Esophagus squamous epithelium (tissue), 5 donors: ENCODE results near the gene TBC1D24. TPM values are rescaled to one million over a fixed set of nuclear protein-coding genes. Genes with fewer than 3 reads are reported as not detected.

Source experiments
- DNase-seq: peaks from one replicate; lab custom pipeline; 2025; lab: John Stamatoyannopoulos, UW
- H3K27ac ChIP-seq, 4 donors: fragments of 200-600 bp; sonication (generic); one replicate each; pipeline ENCODE4 v1.5.1; 2016 to 2019; ENCODE audit warnings: mild to moderate bottlenecking in 1 of 4
- H3K27me3 ChIP-seq, 4 donors: fragments of 200-600 bp; sonication (generic); 1 replicate in 3 of 4; 2 replicates in 1 of 4; pipeline versions ENCODE4 v1.5.1 to v1.6.0; 2017 to 2021; ENCODE audit warnings: antibody characterized with exemption in 1 of 4
- H3K36me3 ChIP-seq, 3 donors: fragments of 200-600 bp; sonication (generic); one replicate each; pipeline ENCODE4 v1.5.1; 2016 to 2019
- H3K4me1 ChIP-seq, 3 donors: fragments of 200-600 bp; sonication (generic); one replicate each; pipeline ENCODE4 v1.5.1; 2017 to 2019
- H3K4me3 ChIP-seq, 4 donors: fragments of 200-600 bp; sonication (generic); 1 replicate in 3 of 4; 2 replicates in 1 of 4; pipeline ENCODE4 v1.5.1; 2016 to 2019; ENCODE audit warnings: mild to moderate bottlenecking in 2 of 4, moderate library complexity in 1 of 4
- H3K9me3 ChIP-seq, 3 donors: fragments of 200-600 bp; sonication (generic); one replicate each; pipeline ENCODE4 v1.5.1; 2016 to 2019
- POLR2A ChIP-seq, 4 donors: fragments of 450-650 bp; IDR thresholded peaks; one replicate each; pipeline ENCODE4 v1.6.1; 2017; ENCODE audit warnings: antibody characterized with exemption in 4 of 4, mild to moderate bottlenecking in 4 of 4, moderate library complexity in 3 of 4
- WGBS, 2 donors: methylation state at CpG; one replicate each; pipeline ENCODE4 v1.1.5; 2018; 5-methylcytosine and 5-hydroxymethylcytosine counted together
- intact Hi-C: fragments of 100-400 bp; cut with DNase I; formaldehyde crosslinking; loops from one replicate; pipeline ENCODE4 v1.15.0; 2022
- total RNA-seq, 4 donors: library from RNA; depleted of rRNA; stranded (reverse); fragments of >200 nt; gene quantifications; one replicate each; pipeline ENCODE4 v1.1.0, GENCODE V29; 2016
- TF ChIP-seq, protein P1 (sequence below), 6 experiments: fragments of 450-650 bp in 4 of 6; fragments of 200-600 bp in 2 of 6; sonication (generic) in 2 of 6; IDR thresholded peaks; one replicate each; pipeline ENCODE4 v1.5.1; 2016 to 2019; ENCODE audit warnings: antibody characterized with exemption in 6 of 6, mild to moderate bottlenecking in 4 of 6, moderate library complexity in 4 of 6
- donor health status: DM: yes; HTN: yes; CAD: no.

TBC1D24 gene
- total RNA-seq, 4 donors from 2014 or later = 3.1 to 4.6 (median 3.7) TPM

DNA sequence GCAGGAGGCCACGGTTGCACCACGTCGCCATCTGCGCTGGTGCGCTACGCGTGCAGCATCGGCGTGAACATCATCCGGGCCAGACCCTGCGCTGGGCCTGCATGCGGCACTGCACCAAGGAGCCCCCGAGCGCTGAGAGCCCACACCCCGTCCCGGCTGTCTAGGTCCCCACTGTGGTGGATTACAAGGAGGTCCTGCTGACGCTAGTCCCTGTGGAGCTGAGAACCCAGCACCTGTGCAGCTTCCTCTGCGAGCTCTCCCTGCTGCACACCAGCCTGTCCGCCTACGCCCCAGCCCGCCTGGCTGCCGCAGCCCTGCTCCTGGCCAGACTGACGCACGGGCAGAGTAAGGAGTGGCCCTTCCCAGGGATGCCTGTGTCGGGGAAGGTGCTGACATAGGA, 25.8 kb upstream of the TBC1D24 start:
- Histone ChIP-seq H3K27ac (no peak overlapping the region), H3K4me1 (no peaks in the 10 kb centered on the region), H3K27me3 (no peaks in the 10 kb centered on the region), H3K4me3 (no peak overlapping the region), H3K36me3 (peaks cover 9 to 94% (median 22%) of the 10 kb centered on the region in 3 donors), H3K9me3 (no peaks in the 10 kb centered on the region)
- no peak for TF ChIP-seq POLR2A (IDR thresholded peaks at IDR 0.05)
- TF ChIP-seq, protein P1, sequence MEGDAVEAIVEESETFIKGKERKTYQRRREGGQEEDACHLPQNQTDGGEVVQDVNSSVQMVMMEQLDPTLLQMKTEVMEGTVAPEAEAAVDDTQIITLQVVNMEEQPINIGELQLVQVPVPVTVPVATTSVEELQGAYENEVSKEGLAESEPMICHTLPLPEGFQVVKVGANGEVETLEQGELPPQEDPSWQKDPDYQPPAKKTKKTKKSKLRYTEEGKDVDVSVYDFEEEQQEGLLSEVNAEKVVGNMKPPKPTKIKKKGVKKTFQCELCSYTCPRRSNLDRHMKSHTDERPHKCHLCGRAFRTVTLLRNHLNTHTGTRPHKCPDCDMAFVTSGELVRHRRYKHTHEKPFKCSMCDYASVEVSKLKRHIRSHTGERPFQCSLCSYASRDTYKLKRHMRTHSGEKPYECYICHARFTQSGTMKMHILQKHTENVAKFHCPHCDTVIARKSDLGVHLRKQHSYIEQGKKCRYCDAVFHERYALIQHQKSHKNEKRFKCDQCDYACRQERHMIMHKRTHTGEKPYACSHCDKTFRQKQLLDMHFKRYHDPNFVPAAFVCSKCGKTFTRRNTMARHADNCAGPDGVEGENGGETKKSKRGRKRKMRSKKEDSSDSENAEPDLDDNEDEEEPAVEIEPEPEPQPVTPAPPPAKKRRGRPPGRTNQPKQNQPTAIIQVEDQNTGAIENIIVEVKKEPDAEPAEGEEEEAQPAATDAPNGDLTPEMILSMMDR (IDR thresholded peaks at IDR 0.05) = no peak
- WGBS, 2 donors = 98 to 100% methylated on average over 3 to 7 of the region's 25 CpGs
- DNase-seq = no peak
- intact Hi-C loops = no loop called here

- Histone ChIP-seq H3K9me3 (no peaks in the 10 kb centered on the region), H3K27ac (no peak overlapping the region), H3K4me1 (no peaks in the 10 kb centered on the region), H3K27me3 (no peaks in the 10 kb centered on the region), H3K36me3 (peaks cover 9 to 96% (median 16%) of the 10 kb centered on the region in 3 donors), H3K4me3 (no peak overlapping the region)
- TF ChIP-seq POLR2A (IDR thresholded peaks at IDR 0.05) = no peak
- TF ChIP-seq, protein P1 (IDR thresholded peaks at IDR 0.05) = no peak
- 93% methylated on average over 2 of the region's 8 CpGs; no CpG with 5 or more reads in 1 of the 2 donors for WGBS, 2 donors
- intact Hi-C loops = no loop called here
- DNase-seq = no peak
These were observed 24.4 kb upstream of the TBC1D24 start for GRCh38 chr16:2450535-2450934.

DNA sequence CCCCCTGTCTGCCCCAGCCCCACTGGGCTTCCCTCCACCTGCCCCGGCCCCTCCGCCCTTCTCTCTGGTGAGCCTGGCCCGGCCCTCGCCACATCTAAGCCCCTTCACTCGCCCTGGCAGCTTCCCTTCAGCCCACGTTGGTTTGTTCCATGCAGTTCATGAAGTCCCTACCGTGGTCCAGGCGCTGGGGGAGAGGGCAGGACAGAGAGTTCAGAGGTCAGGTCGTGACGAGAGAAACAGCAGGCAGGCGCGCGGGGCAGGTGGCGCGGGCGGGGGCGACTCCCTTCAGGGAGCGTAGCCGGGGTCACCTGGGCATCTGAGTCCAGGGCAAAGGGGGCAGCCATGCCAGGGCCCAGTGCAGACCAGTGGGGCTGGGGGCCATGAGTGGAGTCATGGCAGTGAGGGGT, 23.9 kb upstream of the TBC1D24 start:
- Histone ChIP-seq H3K27me3 (no peaks in the 10 kb centered on the region), H3K9me3 (no peaks in the 10 kb centered on the region), H3K27ac (no peak overlapping the region), H3K4me3 (no peak overlapping the region), H3K4me1 (no peaks in the 10 kb centered on the region), H3K36me3 (peaks cover 9 to 96% (median 15%) of the 10 kb centered on the region in 3 donors)
- 91% methylated on average over 13 of the region's 19 CpGs; no CpG with 5 or more reads in 1 of the 2 donors for WGBS, 2 donors
- intact Hi-C loops = no loop called here
- TF ChIP-seq, protein P1 (IDR thresholded peaks at IDR 0.05) = no peak
- no peak for TF ChIP-seq POLR2A (IDR thresholded peaks at IDR 0.05)
- no peak for DNase-seq

DNA sequence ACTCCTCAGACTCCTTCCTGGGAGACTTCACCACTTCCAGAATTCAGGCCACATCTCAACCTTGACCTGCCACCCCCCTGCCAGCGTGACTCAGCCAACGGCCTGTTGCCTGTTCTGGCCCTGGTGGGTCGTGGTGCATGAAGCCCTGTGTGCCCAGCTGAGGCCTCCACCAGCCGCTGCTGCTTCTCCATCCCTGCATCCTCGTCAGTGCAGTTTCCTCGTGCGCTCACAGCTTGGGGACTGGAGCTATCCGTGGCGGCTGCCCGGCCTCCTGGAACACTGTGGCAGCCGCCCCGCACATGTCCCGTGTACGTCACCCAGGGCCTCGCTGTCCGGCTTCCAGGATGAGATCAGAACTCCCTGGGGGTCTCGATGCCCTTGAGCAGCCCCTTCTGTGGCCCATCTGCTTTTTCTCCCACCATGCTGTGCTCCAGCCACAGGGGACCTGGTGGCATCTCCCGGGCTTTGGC, 23.0 kb upstream of the TBC1D24 start:
- TF ChIP-seq, protein P1 (IDR thresholded peaks at IDR 0.05) = no peak
- TF ChIP-seq POLR2A (IDR thresholded peaks at IDR 0.05) = no peak
- WGBS, 2 donors = 93 to 98% methylated on average over 11 to 17 of the region's 18 CpGs
- Histone ChIP-seq H3K27ac (no peak overlapping the region), H3K9me3 (no peaks in the 10 kb centered on the region), H3K36me3 (peaks cover 9 to 96% (median 12%) of the 10 kb centered on the region in 3 donors), H3K27me3 (no peaks in the 10 kb centered on the region), H3K4me3 (no peak overlapping the region), H3K4me1 (no peaks in the 10 kb centered on the region)
- no peak for DNase-seq
- intact Hi-C loops = no loop called here

- 91 to 97% methylated on average over 8 of the region's 8 CpGs for WGBS, 2 donors
- intact Hi-C loops = no loop called here
- no peak for DNase-seq
- TF ChIP-seq, protein P1 (IDR thresholded peaks at IDR 0.05) = no peak
- no peak for TF ChIP-seq POLR2A (IDR thresholded peaks at IDR 0.05)
- Histone ChIP-seq H3K36me3 (peaks cover 9 to 94% (median 12%) of the 10 kb centered on the region in 3 donors), H3K27me3 (no peaks in the 10 kb centered on the region), H3K4me3 (no peak overlapping the region), H3K9me3 (no peaks in the 10 kb centered on the region), H3K4me1 (no peaks in the 10 kb centered on the region), H3K27ac (no peak overlapping the region)
These were observed 22.3 kb upstream of the TBC1D24 start for GRCh38 chr16:2452650-2453049.
